H1 (cell line): Measurements from ENCODE around the gene PALD1. TPM values are rescaled to one million over a fixed set of nuclear protein-coding genes. Genes with fewer than 3 reads are reported as not detected.

Experiments
- EP300 ChIP-seq, 2 experiments: IDR thresholded peaks; 1 replicate in 1 of 2; 2 replicates in 1 of 2; pipeline ENCODE4 v1.6.1; 2011 to 2012; ENCODE audit warnings: low read depth in 2 of 2, low read length in 2 of 2, mild to moderate bottlenecking in 2 of 2, borderline replicate concordance in 1 of 2, inconsistent platforms in 1 of 2, moderate library complexity in 1 of 2
- polyA plus RNA-seq, 7 experiments: library from polyadenylated mRNA; depleted of rRNA in 3 of 7; stranded (reverse) in 5 of 7; unstranded in 2 of 7; fragments of >200 nt in 5 of 7; fragments of 200-250 nt in 2 of 7; gene quantifications; 1 replicate in 5 of 7; 2 replicates in 1 of 7; 4 replicates in 1 of 7; pipeline versions ENCODE4 v1.2.1 to v1.2.3, GENCODE V29; 2011 to 2013; ENCODE audit warnings: missing spikeins in 2 of 7, mixed read lengths in 2 of 7
- total RNA-seq: library from RNA; stranded (reverse); fragmentation: NEBNext Ultra II Directional; extraction: Animal tissue kit (Norgen Biotek cat#: 25700); gene quantifications from 2 replicates; pipeline ENCODE4 v1.2.1, GENCODE V29; 2021

Gene PALD1
- total and polyA plus RNA-seq, 2 of the 8 experiments (the other 6 are each of a cell fraction or from before 2014, with no cell fraction given), result 13.3 to 32.8 TPM

- TF ChIP-seq EP300 (IDR thresholded peaks at IDR 0.05; ENCODE audit: borderline replicate concordance in 1 of 2, low read depth in 2 of 2, low read length in 2 of 2), result no peak
Observed at GRCh38 chr10:70502406-70502805, 23.8 kb downstream of the PALD1 start (continued).
